Measurements from ENCODE around the gene MGAT4A.
A peak's percentile ranks its signal among the peaks of the same experiment; 100 is the strongest.

The MGAT4A gene

DNA sequence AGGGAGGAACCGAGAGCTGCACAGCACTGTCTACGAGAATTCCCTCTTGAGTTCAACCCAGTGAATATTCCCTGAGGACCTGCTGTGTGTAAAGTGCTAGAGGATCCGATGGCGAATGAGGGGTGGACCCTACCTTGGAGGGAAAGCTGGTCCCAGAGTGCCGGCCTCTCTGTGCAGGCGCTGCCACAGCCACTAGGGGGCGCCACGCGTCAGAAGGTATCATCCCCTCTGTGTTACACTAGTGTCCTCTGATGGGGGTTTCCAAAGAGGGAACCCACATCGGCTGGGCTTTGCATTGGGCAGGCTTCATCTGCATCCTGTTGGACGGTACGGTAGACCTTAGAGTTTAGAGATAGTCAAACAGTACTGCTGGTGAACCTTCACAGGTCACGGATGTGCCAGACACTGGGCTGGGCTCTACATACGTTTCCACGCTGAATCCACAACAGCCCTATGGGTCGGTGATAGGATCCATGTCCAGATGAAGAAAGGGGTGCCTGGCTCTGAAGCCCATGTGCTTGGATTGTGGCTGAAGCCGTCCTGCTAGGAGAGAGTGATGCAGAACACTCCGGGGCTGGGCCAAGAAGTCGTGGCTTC, 161.6 kb downstream of the MGAT4A start:
- peak; percentile 4 for DNase-seq
